ENCODE data around the gene NCOA4. TPM values are rescaled to one million over a fixed set of nuclear protein-coding genes. Genes with fewer than 3 reads are reported as not detected.
"Not testable (repeated sequence)": the region's sequence is repeated elsewhere in the genome, so short reads cannot be mapped to it uniquely, and the experiment has no call there.

Gene NCOA4
- total RNA-seq, 1 donor from 2014 or later: 89.0 TPM

- H3K27ac Mint-ChIP-seq (ENCODE audit: unreplicated experiment): no peak overlapping the region
- no peaks in the 10 kb centered on the region for H3K27me3 Mint-ChIP-seq (ENCODE audit: low read depth)
- H3K4me1 Mint-ChIP-seq (ENCODE audit: low read depth): no peaks in the 10 kb centered on the region
- no peak for DNase-seq (ENCODE audit: low spot score)
- no peak overlapping the region for H3K4me3 Mint-ChIP-seq (ENCODE audit: unreplicated experiment)
- TF ChIP-seq CTCF (IDR thresholded peaks at IDR 0.05): no peak
- peaks cover 8% of the 10 kb centered on the region for H3K9me3 Mint-ChIP-seq (ENCODE audit: low read depth)
- no peaks in the 10 kb centered on the region for H3K36me3 Mint-ChIP-seq (ENCODE audit: low read depth)
These were observed 30.3 kb upstream of the NCOA4 start for GRCh38 chr10:46060706-46061105.

- DNase-seq (ENCODE audit: low spot score); H3K27me3 Mint-ChIP-seq (ENCODE audit: low read depth); H3K4me1 Mint-ChIP-seq (ENCODE audit: low read depth); H3K36me3 Mint-ChIP-seq (ENCODE audit: low read depth); H3K27ac Mint-ChIP-seq (ENCODE audit: unreplicated experiment); H3K9me3 Mint-ChIP-seq (ENCODE audit: low read depth); H3K4me3 Mint-ChIP-seq (ENCODE audit: unreplicated experiment): not testable (repeated sequence)
These were observed 27.5 kb upstream of the NCOA4 start for GRCh38 chr10:46057927-46058326.

GRCh38 chr10:46057038-46057437 lies 26.6 kb upstream of the NCOA4 start:
- Mint-ChIP-seq H3K9me3 (ENCODE audit: low read depth) (peaks cover 8% of the 10 kb centered on the region), H3K4me3 (ENCODE audit: unreplicated experiment) (no peak overlapping the region), H3K27me3 (ENCODE audit: low read depth) (peaks cover 5% of the 10 kb centered on the region), H3K36me3 (ENCODE audit: low read depth) (no peaks in the 10 kb centered on the region), H3K27ac (ENCODE audit: unreplicated experiment) (no peak overlapping the region), H3K4me1 (ENCODE audit: low read depth) (no peaks in the 10 kb centered on the region)
- TF ChIP-seq CTCF (IDR thresholded peaks at IDR 0.05): no peak
- no peak for DNase-seq (ENCODE audit: low spot score)

GRCh38 chr10:46055771-46056170 lies 25.3 kb upstream of the NCOA4 start:
- no peak overlapping the region for H3K27ac Mint-ChIP-seq (ENCODE audit: unreplicated experiment)
- no peaks in the 10 kb centered on the region for H3K36me3 Mint-ChIP-seq (ENCODE audit: low read depth)
- H3K27me3 Mint-ChIP-seq (ENCODE audit: low read depth): peaks cover 10% of the 10 kb centered on the region
- no peaks in the 10 kb centered on the region for H3K4me1 Mint-ChIP-seq (ENCODE audit: low read depth)
- TF ChIP-seq CTCF (IDR thresholded peaks at IDR 0.05): no peak
- no peak overlapping the region for H3K4me3 Mint-ChIP-seq (ENCODE audit: unreplicated experiment)
- no peak for DNase-seq (ENCODE audit: low spot score)
- H3K9me3 Mint-ChIP-seq (ENCODE audit: low read depth): peaks cover 8% of the 10 kb centered on the region

GRCh38 chr10:46053534-46054434 lies 23.4 kb upstream of the NCOA4 start:
- Mint-ChIP-seq H3K27me3 (ENCODE audit: low read depth) (peaks cover 11% of the 10 kb centered on the region), H3K9me3 (ENCODE audit: low read depth) (peaks cover 8% of the 10 kb centered on the region), H3K36me3 (ENCODE audit: low read depth) (no peaks in the 10 kb centered on the region), H3K4me1 (ENCODE audit: low read depth) (no peaks in the 10 kb centered on the region), H3K4me3 (ENCODE audit: unreplicated experiment) (no peak overlapping the region), H3K27ac (ENCODE audit: unreplicated experiment) (no peak overlapping the region)
- no peak for DNase-seq (ENCODE audit: low spot score)
- TF ChIP-seq CTCF (IDR thresholded peaks at IDR 0.05): no peak

All from chondrocyte (in vitro differentiated cells).